MM.1S (cell line): Measurements from ENCODE around the gene SLC35F1.

ENCODE experiments used
- DNase-seq: peaks from one replicate; pipeline ENCODE4 v3.0.0-alpha.2; 2015
- H2AFZ ChIP-seq: fragments of 300-600 bp; sonication (generic); 2 replicates; pipeline ENCODE4 v1.6.0; 2016; ENCODE audit warnings: antibody characterized with exemption, low read length
- H3F3A ChIP-seq: fragments of 300-600 bp; sonication (generic); 2 replicates; pipeline ENCODE4 v1.6.1; 2016; ENCODE audit warnings: mild to moderate bottlenecking, antibody characterized with exemption, low read length, moderate library complexity, mixed read lengths; ENCODE audit not compliant: insufficient read depth
- H3K27ac ChIP-seq: fragments of 300-600 bp; sonication (generic); 2 replicates; pipeline ENCODE4 v1.5.1; 2016; ENCODE audit warnings: mild to moderate bottlenecking, low read length
- H3K27me3 ChIP-seq: fragments of 300-600 bp; sonication (generic); replicated peaks from 2 replicates; pipeline ENCODE4 v1.6.0; 2016; ENCODE audit warnings: low read length; ENCODE audit not compliant: insufficient read depth
- H3K36me3 ChIP-seq: fragments of 300-600 bp; sonication (generic); replicated peaks from 2 replicates; pipeline ENCODE4 v1.6.1; 2016; ENCODE audit warnings: mild to moderate bottlenecking, low read length, mixed read lengths; ENCODE audit not compliant: insufficient read depth
- H3K4me1 ChIP-seq: fragments of 300-600 bp; sonication (generic); 2 replicates; pipeline ENCODE4 v1.6.1; 2016; ENCODE audit warnings: low read length, mixed read lengths
- H3K4me2 ChIP-seq: fragments of 300-600 bp; sonication (generic); 2 replicates; pipeline ENCODE4 v1.6.0; 2016; ENCODE audit warnings: low read depth, low read length
- H3K4me3 ChIP-seq: fragments of 300-600 bp; sonication (generic); 2 replicates; pipeline ENCODE4 v1.5.1; 2016; ENCODE audit warnings: low read length, mixed read lengths
- H3K79me2 ChIP-seq: fragments of 300-600 bp; sonication (generic); 2 replicates; pipeline ENCODE4 v1.6.1; 2016; ENCODE audit warnings: mixed run types, low read length, mixed read lengths
- H3K9ac ChIP-seq: fragments of 300-600 bp; sonication (generic); 2 replicates; pipeline ENCODE4 v1.6.1; 2016; ENCODE audit warnings: low read length, mixed read lengths
- H3K9me2 ChIP-seq: fragments of 300-600 bp; sonication (generic); replicated peaks from 2 replicates; pipeline ENCODE4 v1.6.1; 2016; ENCODE audit warnings: mild to moderate bottlenecking, low read length, mixed read lengths; ENCODE audit not compliant: insufficient read depth
- H3K9me3 ChIP-seq: fragments of 300-600 bp; sonication (generic); replicated peaks from 2 replicates; pipeline ENCODE4 v1.6.1; 2016; ENCODE audit warnings: mild to moderate bottlenecking, low read length, mixed read lengths; ENCODE audit not compliant: insufficient read depth
- H4K20me1 ChIP-seq: fragments of 300-600 bp; sonication (generic); 2 replicates; pipeline ENCODE4 v1.6.1; 2016; ENCODE audit warnings: mild to moderate bottlenecking, low read length, moderate library complexity, mixed read lengths; ENCODE audit not compliant: insufficient read depth
- CTCF ChIP-seq: fragments of 300-600 bp; sonication (generic); IDR thresholded peaks from 2 replicates; pipeline ENCODE4 v1.5.1; 2016; ENCODE audit warnings: antibody characterized with exemption, low read length, mixed read lengths
- EZH2 ChIP-seq: fragments of 300-600 bp; sonication (generic); optimal IDR thresholded peaks from 2 replicates; pipeline ENCODE3; 2017; ENCODE audit warnings: low read depth, mild to moderate bottlenecking, antibody characterized with exemption, low read length, mixed read lengths
- EZH2phosphoT487 ChIP-seq: fragments of 300-600 bp; sonication (generic); IDR thresholded peaks from 2 replicates; pipeline ENCODE4 v1.6.1; 2018; ENCODE audit warnings: antibody characterized with exemption, low read length

Gene SLC35F1

GRCh38 chr6:118281291-118281690 is 374.2 kb downstream of the SLC35F1 start:
- Histone ChIP-seq H2AFZ (no peak overlapping the region), H3K36me3 (no peaks in the 10 kb centered on the region), H4K20me1 (no peaks in the 10 kb centered on the region), H3K4me2 (no peak overlapping the region), H3K9me3 (no peaks in the 10 kb centered on the region), H3K4me3 (no peak overlapping the region), H3K9ac (no peak overlapping the region), H3F3A (no peaks in the 10 kb centered on the region), H3K27me3 (no peaks in the 10 kb centered on the region), H3K4me1 (no peaks in the 10 kb centered on the region), H3K79me2 (no peaks in the 10 kb centered on the region), H3K27ac (no peak overlapping the region), H3K9me2 (no peaks in the 10 kb centered on the region)
- no peak for DNase-seq
- no peak for TF ChIP-seq EZH2
- TF ChIP-seq CTCF, result no peak
- TF ChIP-seq EZH2phosphoT487, result no peak

- Histone ChIP-seq H3K4me3 (no peak overlapping the region), H3F3A (no peaks in the 10 kb centered on the region), H3K36me3 (no peaks in the 10 kb centered on the region), H3K27me3 (no peaks in the 10 kb centered on the region), H3K4me1 (no peaks in the 10 kb centered on the region), H4K20me1 (no peaks in the 10 kb centered on the region), H3K9ac (no peak overlapping the region), H3K27ac (no peak overlapping the region), H3K79me2 (no peaks in the 10 kb centered on the region), H2AFZ (no peak overlapping the region), H3K9me3 (no peaks in the 10 kb centered on the region), H3K9me2 (no peaks in the 10 kb centered on the region), H3K4me2 (no peak overlapping the region)
- peak; percentile 52 for DNase-seq
- TF ChIP-seq CTCF, result peak; percentile 59
- no peak for TF ChIP-seq EZH2
These were observed 376.7 kb downstream of the SLC35F1 start for GRCh38 chr6:118283766-118284165.

- Histone ChIP-seq H3K27ac (no peak overlapping the region), H3F3A (no peaks in the 10 kb centered on the region), H4K20me1 (no peaks in the 10 kb centered on the region), H3K4me2 (no peak overlapping the region), H3K4me1 (no peaks in the 10 kb centered on the region), H3K27me3 (no peaks in the 10 kb centered on the region), H3K9me3 (no peaks in the 10 kb centered on the region), H3K79me2 (no peaks in the 10 kb centered on the region), H3K36me3 (no peaks in the 10 kb centered on the region), H2AFZ (no peak overlapping the region), H3K9ac (no peak overlapping the region), H3K4me3 (no peak overlapping the region), H3K9me2 (no peaks in the 10 kb centered on the region)
- TF ChIP-seq CTCF (no peak), EZH2 (no peak), EZH2phosphoT487 (no peak)
- DNase-seq, result no peak
These were observed 377.8 kb downstream of the SLC35F1 start for GRCh38 chr6:118284736-118285360.
